Right atrium auricular region (tissue), 2 donors: ENCODE results near the gene PSKH1. TPM values are rescaled to one million over a fixed set of nuclear protein-coding genes. Genes with fewer than 3 reads are reported as not detected.

ENCODE experiments used
- DNase-seq: peaks from one replicate; pipeline ENCODE4 v3.0.0-alpha.2; 2019; ENCODE audit warnings: low spot score
- H3K27ac ChIP-seq, 2 donors: fragments of 200-600 bp; sonication (generic); 1 replicate in 1 of 2; 2 replicates in 1 of 2; pipeline ENCODE4 v1.5.1; 2016 to 2019
- H3K27me3 ChIP-seq, 2 donors: fragments of 200-600 bp; sonication (generic); one replicate each; pipeline versions ENCODE4 v1.5.1 to v1.6.0; 2017 to 2019
- H3K36me3 ChIP-seq: fragments of 200-600 bp; sonication (generic); one replicate; pipeline ENCODE4 v1.5.1; 2016
- H3K4me1 ChIP-seq, 2 donors: fragments of 200-600 bp; sonication (generic); one replicate each; pipeline versions ENCODE4 v1.5.1 to v1.6.0; 2017 to 2019
- H3K4me3 ChIP-seq, 2 donors: fragments of 200-600 bp; sonication (generic); 1 replicate in 1 of 2; 2 replicates in 1 of 2; pipeline ENCODE4 v1.5.1; 2017 to 2019; ENCODE audit warnings: mild to moderate bottlenecking in 1 of 2, moderate library complexity in 1 of 2
- H3K9me3 ChIP-seq, 2 donors: fragments of 200-600 bp; sonication (generic); one replicate each; pipeline ENCODE4 v1.5.1; 2019
- total RNA-seq, 2 donors: library from RNA; depleted of rRNA; stranded (reverse); fragments of >200 nt; gene quantifications; one replicate each; pipeline ENCODE4 v1.1.0, GENCODE V29; 2016
- TF ChIP-seq, protein P1 (sequence below), 2 donors: fragments of 200-600 bp; sonication (generic); IDR thresholded peaks; one replicate each; pipeline ENCODE4 v1.5.1; 2019; ENCODE audit warnings: antibody characterized with exemption in 2 of 2

PSKH1 gene
- total RNA-seq, 2 donors from 2014 or later: 18.4 to 23.2 TPM

DNA sequence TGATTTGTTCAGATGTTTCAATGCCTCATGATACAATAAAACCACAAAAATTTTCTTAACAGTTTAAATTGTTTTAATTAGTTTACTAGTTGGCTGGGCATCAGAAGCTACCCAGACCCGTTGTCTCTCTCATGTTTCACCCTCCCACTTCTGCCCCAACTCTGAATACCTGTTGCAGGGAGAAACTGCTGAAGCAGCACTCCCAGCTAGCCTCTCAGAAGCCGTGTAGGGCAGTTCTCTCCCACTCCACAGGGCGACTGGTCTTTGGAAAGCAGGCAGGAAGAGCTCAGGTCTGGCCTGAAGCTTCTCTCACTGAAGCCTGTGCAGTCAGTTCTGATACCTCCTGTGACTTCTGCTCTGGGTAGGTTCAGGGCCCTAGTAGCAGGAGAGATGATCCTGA lies 21.8 kb upstream of the PSKH1 start:
- Histone ChIP-seq H3K9me3 (no peaks in the 10 kb centered on the region), H3K27ac (no peak overlapping the region), H3K4me1 (peaks cover 0 to 28% of the 10 kb centered on the region in 2 donors), H3K36me3 (peaks cover 61% of the 10 kb centered on the region), H3K4me3 (no peak overlapping the region), H3K27me3 (no peaks in the 10 kb centered on the region)
- no peak for DNase-seq
- TF ChIP-seq, protein P1, sequence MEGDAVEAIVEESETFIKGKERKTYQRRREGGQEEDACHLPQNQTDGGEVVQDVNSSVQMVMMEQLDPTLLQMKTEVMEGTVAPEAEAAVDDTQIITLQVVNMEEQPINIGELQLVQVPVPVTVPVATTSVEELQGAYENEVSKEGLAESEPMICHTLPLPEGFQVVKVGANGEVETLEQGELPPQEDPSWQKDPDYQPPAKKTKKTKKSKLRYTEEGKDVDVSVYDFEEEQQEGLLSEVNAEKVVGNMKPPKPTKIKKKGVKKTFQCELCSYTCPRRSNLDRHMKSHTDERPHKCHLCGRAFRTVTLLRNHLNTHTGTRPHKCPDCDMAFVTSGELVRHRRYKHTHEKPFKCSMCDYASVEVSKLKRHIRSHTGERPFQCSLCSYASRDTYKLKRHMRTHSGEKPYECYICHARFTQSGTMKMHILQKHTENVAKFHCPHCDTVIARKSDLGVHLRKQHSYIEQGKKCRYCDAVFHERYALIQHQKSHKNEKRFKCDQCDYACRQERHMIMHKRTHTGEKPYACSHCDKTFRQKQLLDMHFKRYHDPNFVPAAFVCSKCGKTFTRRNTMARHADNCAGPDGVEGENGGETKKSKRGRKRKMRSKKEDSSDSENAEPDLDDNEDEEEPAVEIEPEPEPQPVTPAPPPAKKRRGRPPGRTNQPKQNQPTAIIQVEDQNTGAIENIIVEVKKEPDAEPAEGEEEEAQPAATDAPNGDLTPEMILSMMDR (IDR thresholded peaks at IDR 0.05): no peak

DNA sequence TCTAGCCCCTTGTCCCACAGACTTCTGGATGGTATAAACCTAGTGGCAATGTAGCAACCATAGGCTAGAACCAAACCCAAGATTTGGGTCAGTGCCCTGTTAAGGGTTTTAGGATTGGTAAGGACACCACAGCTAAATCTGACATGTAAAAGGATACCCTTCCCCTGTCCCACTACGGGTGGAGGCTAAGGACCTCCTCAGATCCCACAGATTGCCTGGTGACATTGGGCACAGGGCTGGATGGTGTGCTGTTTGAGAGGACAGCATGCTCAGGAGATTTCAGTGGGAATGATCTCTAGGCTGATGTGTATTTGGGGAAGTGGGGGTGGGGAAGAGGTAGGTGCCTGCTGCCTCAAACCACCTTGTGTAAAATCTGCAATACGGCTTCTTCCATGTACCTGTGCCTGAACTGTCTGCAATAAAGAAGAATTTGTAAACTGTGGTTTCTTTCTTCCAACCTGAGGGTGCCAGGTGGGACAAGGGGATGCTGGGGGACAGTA lies 20.9 kb upstream of the PSKH1 start:
- Histone ChIP-seq H3K4me3 (peak overlapping the region in 1 of 2 donors; percentile 86), H3K27ac (peak overlapping the region; percentile 67 to 83), H3K36me3 (peaks cover 61% of the 10 kb centered on the region), H3K27me3 (no peaks in the 10 kb centered on the region), H3K4me1 (peaks cover 0 to 28% of the 10 kb centered on the region in 2 donors), H3K9me3 (no peaks in the 10 kb centered on the region)
- DNase-seq: no peak
- TF ChIP-seq, protein P1 (IDR thresholded peaks at IDR 0.05): no peak

DNA sequence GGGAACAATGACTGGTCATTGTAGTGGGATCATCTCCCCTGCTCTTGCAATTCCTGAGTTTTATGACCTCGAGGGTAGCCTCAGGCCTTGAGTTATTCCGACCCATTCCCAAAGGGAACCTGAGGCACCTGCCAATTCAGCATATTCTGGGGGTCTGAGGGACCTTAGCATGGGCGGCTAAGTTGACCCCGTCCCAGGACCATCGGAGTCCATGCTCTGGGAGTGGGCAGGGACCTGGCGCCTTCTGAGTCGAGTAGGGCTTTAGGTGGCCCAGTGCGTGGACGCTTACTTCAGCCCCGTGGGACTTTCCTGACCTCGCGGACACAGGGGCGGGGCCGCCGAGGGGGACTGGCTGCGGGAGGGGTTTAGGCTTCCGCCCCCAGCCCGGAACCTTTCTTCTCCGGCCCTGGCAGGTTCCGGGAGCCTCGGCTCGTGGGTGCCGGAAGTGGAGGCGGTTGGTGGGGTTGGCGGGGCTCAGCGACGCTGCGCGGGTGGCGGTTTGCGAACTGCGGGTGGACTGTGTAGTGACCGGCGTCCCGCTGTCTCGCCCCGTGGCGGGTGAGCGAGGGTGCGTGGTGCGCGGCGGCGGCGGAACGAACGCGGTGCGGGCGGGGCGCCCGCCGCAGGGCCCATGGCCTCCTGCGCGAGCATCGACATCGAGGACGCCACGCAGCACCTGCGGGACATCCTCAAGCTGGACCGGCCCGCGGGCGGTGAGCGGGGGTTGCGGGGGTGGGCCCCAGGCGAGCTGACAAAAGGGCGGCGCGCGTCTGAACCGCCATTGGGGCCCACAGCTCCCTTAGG lies 20.2 kb upstream of the PSKH1 start, which contains the start of gene EDC4:
Gene EDC4 (plus strand): TSS at position 422 of the 804 bp plus-strand sequence. CDS start 210 bp downstream, at position 632.
- H3K27ac ChIP-seq: peak within 1 kb of the TSS; percentile 67 to 83
- H3K4me1 ChIP-seq: peaks cover 0 to 28% of the 10 kb centered on the region in 2 donors
- TF ChIP-seq, protein P1 (IDR thresholded peaks at IDR 0.05): no peak
- no peaks in the 10 kb centered on the region for H3K27me3 ChIP-seq
- H3K36me3 ChIP-seq: peaks cover 61% of the 10 kb centered on the region
- DNase-seq: peak; percentile 85
- H3K9me3 ChIP-seq: no peaks in the 10 kb centered on the region
- peak within 1 kb of the TSS; percentile 82 to 86 for H3K4me3 ChIP-seq

DNA sequence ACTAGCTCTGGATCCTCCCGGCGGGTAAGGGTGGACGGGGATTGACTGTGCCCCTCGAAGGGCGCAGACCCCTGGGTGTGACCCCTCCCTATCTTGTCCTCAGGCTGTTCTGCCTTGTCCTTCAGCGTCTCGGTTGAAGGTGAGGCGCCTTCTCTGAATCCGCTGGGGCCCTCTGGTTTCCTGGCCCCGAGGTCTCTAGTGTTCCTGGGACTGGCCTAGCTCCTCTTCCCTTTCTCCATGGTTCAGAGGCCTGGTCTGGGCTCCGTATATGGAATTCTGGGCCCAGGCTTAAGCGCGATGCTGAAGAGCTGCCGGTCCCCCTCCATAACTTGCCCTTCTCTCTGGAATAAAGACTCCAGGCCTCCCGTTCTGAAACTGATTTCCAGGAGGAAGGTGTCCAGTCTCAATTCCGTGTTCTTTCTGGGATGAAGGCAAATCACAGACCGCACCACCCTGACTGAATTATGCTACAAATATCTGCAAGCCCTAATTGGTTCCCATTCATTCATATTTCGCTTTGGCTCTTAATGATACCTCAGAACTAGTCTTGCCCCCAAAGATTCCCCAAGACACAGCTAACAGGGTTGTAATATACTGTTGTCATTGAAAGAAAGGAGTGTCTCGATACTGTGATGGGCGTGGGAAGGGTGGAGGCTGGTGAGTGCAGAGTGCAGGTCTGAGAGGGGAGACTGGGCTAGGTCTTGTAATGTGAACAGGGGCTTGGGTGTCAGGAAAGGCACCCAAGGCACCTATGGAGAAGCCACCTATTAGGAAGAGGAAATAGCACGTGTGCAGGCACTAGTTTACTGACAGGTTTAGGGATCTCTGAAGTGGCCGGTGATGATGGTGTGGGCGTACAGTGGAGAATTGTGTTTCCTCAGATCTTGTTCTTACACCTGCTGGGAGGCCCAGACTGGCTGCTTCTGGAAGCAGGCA lies 19.4 kb upstream of the PSKH1 start:
- Histone ChIP-seq H3K9me3 (no peaks in the 10 kb centered on the region), H3K27ac (peak overlapping the region; percentile 67 to 83), H3K36me3 (peaks cover 61% of the 10 kb centered on the region), H3K27me3 (no peaks in the 10 kb centered on the region), H3K4me1 (peaks cover 0 to 28% of the 10 kb centered on the region in 2 donors), H3K4me3 (peak overlapping the region; percentile 82 to 86)
- TF ChIP-seq, protein P1 (IDR thresholded peaks at IDR 0.05): no peak
- no peak for DNase-seq

DNA sequence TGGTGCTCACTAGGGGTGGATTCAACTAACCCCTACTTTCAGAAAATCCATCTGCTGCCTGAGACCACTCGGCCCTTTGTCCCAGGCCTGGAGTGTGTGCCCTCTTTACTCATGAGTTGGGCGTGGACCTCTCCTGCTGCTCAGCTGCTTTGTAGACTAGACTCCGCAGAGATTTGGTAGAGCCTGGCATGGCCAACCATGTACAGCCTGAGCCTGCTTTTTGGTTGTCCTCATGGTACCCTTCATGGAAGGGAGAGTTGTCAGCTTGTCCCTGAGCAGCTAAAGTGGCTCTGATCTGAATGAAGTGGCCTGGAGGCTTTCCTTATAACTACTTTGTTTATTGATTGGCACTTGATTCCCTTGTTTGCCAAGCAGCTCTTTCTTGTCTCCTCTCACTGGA lies 18.7 kb upstream of the PSKH1 start:
- Histone ChIP-seq H3K9me3 (no peaks in the 10 kb centered on the region), H3K4me1 (peaks cover 0 to 28% of the 10 kb centered on the region in 2 donors), H3K4me3 (no peak overlapping the region), H3K36me3 (peaks cover 61% of the 10 kb centered on the region), H3K27ac (no peak overlapping the region), H3K27me3 (no peaks in the 10 kb centered on the region)
- no peak for DNase-seq
- TF ChIP-seq, protein P1 (IDR thresholded peaks at IDR 0.05): no peak
